GM19438 (cell line): ENCODE data around the gene DCTN2.
"Not testable (repeated sequence)": the region's sequence is repeated elsewhere in the genome, so short reads cannot be mapped to it uniquely, and the experiment has no call there.

ENCODE experiments used
- ATAC-seq: cut with Tn5 transposase; IDR thresholded peaks from one replicate; pipeline ENCODE4 v1.9.1; 2021; ENCODE audit warnings: low read depth; ENCODE audit not compliant: unreplicated experiment

DCTN2 gene

GRCh38 chr12:57517718-57518117, 29.3 kb downstream of the DCTN2 start:
- ATAC-seq, result not testable (repeated sequence)

DNA sequence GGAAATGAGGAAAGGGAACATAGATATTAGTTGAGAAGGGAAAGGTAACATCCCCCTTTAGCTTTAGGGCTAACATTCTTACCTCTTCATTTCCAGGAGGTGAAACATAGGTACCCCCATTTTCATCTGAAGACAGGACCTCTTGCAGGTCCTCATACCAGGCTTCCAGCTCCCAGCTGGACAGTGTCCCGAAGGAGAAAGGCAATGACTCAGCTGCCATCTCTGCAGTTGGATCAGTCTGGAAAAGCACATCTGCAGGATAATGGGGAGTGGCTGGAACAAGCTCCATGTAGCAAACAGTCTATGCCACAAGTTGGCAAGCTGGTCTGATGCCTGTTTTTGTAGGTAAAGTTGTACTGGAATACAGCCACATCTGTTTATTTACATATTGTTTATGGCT, 29.8 kb downstream of the DCTN2 start:
- no peak for ATAC-seq

- no peak for ATAC-seq
Observed at GRCh38 chr12:57516617-57517153, 30.3 kb downstream of the DCTN2 start.

DNA sequence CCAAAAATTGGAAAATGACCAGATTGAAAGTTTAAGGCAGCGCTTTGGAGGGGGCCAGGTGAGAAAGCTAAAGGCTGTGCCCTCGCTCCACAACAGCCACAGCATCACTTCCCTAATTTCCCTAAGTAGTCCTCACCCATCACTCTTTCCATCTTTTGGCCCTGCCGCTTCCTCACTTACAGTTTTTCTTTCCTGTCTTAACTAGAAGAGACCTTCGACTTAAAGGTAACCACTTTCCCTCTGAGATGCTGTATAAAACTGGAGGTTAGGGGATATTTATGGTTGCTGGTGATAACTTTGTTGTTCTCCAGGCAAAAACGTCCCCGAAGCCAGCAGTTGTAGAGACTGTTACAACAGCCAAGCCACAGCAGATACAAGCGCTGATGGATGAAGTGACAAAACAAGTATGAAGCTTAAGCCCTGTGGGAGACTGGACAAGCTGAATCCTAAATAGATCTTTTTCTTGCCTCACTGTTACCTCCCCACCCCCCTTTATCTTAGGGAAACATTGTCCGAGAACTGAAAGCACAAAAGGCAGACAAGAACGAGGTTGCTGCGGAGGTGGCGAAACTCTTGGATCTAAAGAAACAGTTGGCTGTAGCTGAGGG, 31.0 kb downstream of the DCTN2 start:
- no peak for ATAC-seq

DNA sequence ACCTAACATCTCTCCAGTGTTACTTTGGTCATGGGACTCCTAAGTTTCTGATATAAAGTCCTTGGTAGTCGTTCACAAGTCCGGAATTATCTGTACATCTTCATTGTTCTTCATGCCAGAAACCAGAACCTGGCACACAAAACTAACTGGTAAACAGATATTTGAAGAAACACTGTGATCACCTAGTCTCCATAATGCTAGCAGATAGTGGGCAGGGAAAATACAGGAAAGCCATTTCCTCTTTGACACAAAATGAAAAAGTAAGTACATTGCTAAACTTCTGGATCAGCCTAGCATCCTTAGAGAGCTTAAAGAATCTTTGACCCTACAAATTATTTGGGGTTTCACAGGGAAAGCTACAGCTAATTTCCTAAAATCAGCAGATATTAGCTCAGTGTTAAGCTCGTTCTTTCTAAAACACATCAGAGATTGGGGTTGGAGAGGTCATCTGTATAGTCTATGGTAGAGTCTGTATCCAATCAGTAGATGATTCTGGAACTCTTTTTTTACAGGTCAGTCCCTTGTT, 31.5 kb downstream of the DCTN2 start:
- no peak for ATAC-seq

DNA sequence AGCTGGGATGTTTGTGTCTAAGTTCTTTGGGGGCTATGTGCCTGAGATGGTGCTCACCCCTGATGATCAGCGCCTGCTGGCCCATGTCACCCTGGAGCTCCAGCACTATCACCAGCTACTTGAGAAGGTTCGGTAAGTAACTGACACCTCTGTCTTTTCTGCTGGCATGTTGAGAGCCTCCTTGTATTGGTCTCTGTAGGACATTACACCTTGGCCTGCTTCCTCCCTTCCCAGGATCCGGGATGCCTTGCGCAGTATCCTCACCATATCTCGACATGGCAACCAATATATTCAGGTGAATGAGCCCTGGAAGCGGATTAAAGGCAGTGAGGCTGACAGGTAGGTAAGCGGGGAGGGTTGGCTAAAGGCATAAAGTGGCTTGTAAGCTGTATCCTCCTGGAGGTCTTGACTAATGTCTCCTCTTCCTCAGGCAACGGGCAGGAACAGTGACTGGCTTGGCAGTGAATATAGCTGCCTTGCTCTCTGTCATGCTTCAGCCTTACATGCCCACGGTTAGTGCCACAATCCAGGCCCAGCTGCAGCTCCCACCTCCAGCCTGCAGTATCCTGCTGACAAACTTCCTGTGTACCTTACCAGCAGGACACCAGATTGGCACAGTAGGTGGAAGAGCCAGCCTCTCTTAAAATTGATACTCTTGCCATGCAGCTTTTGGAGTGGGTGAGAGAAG, 32.1 kb downstream of the DCTN2 start:
- ATAC-seq, result no peak

DNA sequence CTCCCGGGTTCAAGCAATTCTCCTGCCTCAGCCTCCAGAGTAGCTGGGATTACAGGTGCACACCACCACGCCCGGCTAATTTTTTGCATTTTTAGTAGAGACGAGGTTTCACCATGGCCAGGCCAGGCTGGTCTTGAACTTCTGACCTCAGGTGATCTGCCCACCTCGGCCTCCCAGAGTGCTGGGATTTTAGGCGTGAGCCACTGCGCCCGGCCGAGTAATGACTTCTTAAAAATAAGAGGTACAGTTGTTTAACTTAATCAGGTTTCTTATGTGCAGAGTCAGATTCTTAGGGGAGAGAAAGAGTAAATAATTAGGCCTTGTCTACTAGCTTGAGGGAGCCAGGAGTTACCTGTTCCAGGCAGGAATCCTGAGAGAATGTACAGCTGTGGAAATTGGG, 32.7 kb downstream of the DCTN2 start:
- ATAC-seq, result not testable (repeated sequence)

DNA sequence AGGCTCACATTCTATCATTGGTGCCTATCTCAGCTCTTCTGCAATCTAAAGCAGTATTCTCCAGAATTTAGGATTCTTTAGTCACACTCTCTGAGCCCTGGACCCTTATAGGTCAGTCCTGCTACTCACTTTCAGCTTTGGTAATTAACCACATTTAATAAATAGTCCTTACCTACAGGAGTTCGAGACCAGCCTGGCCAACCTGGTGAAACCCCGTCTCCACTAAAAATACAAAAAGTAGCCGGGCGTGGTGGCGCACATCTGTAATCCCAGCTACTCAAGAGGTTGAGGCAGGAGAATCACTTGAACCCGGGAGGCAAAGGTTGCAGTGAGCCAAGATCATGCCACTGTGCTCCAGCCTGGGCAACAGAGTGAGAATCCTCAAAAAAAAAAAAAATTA, 33.3 kb downstream of the DCTN2 start:
- not testable (repeated sequence) for ATAC-seq

GRCh38 chr12:57513266-57513665, 33.7 kb downstream of the DCTN2 start:
- ATAC-seq, result no peak

- ATAC-seq, result no peak
Observed at GRCh38 chr12:57512665-57513064, 34.3 kb downstream of the DCTN2 start.

DNA sequence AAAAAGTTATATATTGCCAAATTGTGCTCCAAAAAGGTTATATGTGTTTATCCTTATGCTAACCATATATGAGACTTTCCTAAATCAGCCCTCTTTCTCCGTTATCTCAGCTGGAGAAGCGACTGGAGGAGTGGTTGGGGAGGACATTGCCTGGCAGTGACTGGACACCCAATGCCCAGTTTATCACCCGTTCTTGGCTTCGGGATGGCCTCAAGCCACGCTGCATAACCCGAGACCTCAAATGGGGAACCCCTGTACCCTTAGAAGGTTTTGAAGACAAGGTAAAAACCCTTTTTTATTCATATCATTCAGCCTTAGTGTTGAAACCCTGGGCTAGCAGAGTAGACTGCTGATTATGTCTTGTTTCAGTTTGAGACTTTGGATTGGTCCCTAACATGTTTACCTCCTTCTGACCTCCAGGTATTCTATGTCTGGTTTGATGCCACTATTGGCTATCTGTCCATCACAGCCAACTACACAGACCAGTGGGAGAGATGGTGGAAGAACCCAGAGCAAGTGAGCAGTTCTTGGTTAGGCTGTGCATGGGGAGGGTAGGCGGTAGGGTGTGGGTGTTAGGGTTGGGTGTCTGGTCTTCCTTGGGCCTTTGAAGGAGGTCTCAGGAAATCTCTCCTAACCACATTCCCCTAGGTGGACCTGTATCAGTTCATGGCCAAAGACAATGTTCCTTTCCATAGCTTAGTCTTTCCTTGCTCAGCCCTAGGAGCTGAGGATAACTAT, 35.2 kb downstream of the DCTN2 start:
- no peak for ATAC-seq

DNA sequence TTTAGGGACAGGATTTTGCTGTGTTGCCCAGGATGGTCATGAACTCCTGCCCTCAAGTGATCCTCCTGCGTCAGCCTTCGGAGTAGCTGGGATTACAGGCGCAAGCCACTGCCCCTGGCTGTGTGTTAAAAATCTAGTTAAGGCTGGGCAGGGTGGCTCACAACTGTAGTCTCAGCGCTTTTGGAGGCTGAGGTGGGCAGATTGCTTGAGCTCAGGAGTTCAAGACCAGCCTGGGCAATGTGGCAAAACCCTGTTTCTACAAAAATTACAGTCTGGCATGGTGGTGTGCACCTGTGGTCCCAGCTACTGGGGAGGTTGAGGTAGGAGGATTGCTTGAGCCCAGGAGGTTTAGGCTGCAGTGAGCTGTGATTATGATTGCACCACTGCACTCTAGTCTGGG, 35.8 kb downstream of the DCTN2 start:
- no peak for ATAC-seq

DNA sequence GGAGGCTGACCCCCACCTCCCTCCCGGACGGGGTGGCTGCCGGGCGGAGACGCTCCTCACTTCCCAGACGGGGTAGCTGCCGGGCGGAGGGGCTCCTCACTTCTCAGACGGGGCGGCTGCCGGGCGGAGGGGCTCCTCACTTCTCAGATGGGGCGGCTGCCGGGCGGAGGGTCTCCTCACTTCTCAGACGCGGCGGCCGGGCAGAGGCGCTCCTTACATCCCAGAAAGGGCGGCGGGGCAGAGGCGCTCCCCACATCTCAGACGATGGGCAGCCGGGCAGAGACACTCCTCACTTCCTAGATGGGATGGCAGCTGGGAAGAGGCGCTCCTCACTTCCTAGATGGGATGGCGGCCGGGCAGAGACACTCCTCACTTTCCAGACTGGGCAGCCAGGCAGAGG, 39.2 kb downstream of the DCTN2 start:
- ATAC-seq, result not testable (repeated sequence)

- not testable (repeated sequence) for ATAC-seq
Observed at GRCh38 chr12:57506541-57506940, 40.5 kb downstream of the DCTN2 start.

DNA sequence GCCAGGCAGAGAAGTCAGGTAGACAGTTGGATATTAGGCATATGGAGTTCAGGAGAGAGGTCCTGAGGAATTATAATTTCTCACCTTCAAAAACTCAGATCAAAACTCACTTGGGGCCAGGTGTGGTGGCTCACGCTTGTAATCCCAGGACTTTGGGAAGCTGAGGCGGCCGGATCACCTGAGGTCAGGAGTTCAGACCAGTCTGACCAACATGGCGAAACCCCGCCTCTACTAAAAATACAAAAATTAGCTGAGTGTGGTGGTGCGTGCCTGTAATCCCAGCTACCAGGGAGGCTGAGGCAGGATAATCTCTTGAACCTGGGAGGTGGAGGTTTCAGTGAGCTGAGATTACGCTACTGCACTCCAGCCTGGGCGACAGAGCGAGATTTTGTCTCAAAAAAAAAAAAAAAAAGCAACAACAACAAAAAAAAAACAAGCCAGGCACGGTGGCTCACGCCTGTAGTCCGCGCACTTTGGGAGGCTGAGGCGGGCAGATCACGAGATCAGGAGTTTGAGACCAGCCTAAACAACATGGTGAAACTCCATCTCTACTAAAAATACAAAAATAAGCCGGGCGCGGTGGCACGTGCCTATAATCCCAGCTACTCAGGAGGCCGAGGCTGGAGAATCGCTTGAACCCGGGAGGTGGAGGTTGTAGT, 44.6 kb downstream of the DCTN2 start:
- ATAC-seq, result not testable (repeated sequence)

DNA sequence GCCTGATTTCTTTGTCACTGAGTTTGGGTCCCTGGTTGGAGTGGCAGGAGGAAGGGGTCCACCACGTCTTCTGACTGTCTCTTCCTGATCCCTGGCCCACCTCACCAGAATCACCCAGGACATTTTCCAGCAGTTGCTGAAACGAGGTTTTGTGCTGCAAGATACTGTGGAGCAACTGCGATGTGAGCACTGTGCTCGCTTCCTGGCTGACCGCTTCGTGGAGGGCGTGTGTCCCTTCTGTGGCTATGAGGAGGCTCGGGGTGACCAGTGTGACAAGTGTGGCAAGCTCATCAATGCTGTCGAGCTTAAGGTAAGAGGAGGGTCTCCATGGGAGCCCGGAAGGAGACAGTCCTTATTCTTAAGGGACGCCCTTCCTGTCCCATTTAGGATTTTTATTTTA, 46.8 kb downstream of the DCTN2 start:
- no peak for ATAC-seq

DNA sequence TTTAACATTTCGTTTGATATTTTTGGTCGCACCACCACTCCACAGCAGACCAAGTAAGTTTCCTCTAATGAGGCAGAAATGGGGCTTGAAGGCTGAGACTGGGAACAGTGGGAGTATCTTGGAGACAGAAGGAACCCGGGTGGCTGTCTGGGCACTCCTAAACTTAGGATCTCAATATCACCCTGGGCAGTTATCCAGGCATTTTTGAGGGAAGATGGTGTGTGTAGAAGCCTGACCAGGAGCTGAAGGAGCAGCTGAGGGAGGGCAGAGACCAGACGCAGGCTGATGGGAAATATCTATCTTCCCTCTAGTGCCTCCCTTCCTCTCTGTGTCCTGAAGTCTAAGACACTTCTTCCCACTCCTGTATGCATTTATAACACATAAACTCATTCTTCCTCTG, 48.4 kb downstream of the DCTN2 start:
- no peak for ATAC-seq

DNA sequence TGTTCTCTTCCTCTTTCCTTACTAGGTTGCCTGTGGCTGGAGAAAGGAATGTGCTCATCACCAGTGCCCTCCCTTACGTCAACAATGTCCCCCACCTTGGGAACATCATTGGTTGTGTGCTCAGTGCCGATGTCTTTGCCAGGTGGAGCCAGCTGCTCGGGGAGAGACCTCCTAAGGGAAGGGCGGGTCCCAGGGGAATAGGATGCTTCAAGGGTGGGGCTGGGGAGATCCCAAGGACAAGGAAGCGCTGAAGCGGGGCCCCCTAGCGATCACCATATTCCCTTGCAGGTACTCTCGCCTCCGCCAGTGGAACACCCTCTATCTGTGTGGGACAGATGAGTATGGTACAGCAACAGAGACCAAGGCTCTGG, 48.9 kb downstream of the DCTN2 start:
- no peak for ATAC-seq

DNA sequence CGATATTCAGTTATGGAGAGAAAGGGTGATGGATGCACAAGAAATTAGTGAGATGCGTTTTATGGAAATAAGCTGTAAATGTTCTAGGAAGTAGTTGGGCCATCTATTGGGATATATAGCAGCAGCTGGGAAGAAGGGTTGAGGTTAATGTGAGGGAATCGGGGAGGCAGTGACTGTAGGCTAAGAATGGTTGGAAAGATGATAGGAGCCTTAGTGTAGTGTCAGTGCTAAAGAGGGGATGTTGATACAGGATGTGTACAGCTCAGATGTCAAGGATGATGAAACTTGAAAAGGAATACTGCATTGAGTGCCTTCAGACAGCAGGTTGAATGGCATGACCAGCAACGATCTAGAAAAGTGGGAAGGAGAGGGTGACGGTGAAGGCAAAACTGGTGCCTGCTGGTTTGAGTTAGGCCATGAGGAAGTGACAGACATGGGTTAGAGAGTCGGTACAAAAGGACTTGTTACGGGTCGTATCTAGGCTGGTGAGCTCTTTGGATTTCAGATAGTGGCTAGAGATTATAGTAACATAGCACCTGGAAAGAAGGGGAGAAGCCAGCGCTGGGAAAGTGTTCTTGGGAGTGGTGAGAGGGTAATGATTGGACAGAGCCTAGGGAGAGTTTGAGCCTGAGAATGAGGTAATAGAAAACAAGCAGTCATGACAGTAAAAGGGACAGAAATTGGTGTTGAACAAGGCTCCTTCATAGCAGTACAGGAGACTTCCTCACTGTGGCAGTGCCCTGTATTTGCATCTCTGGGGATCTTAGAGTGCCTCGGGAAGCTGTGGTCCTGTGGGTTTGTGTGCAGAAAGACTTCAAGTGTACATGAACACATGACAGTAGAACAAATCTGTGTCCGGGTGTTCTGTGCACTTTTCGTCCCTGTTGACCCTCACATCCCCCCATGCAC, 49.5 kb downstream of the DCTN2 start:
- no peak for ATAC-seq

- ATAC-seq, result no peak
Observed at GRCh38 chr12:57496822-57497221, 50.2 kb downstream of the DCTN2 start.
